GM19395 (cell line): ENCODE results near the gene ATP6V1D.
A peak's percentile ranks its signal among the peaks of the same experiment; 100 is the strongest.
"Not testable (repeated sequence)": the region's sequence is repeated elsewhere in the genome, so short reads cannot be mapped to it uniquely, and the experiment has no call there.

ENCODE experiments used
- ATAC-seq: cut with Tn5 transposase; IDR thresholded peaks from one replicate; pipeline ENCODE4 v1.9.1; 2021; ENCODE audit warnings: mild to moderate bottlenecking, moderate library complexity; ENCODE audit not compliant: unreplicated experiment

Gene ATP6V1D

GRCh38 chr14:67371247-67372148, 11.9 kb upstream of the ATP6V1D start:
- ATAC-seq = no peak

- no peak for ATAC-seq
These were observed 11.2 kb upstream of the ATP6V1D start for GRCh38 chr14:67370830-67371229.

DNA sequence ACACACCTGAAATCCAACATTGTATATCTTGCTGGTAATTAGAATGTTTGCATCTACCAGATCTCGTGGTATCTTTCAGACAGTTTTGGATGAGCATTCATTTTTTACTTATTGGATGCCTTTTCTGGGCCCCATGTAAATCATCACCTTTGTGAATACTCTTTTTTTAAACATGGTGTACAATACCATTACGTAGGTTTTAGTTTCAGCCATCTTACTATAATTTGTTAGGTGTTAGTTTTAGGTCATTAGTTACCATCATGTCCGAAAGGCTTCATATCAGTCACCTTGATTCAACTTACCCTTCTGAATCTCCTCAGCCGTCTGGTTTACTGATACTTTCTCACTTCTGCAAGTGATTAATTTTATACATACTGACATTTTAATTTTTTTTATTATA, 5.9 kb upstream of the ATP6V1D start:
- no peak for ATAC-seq

DNA sequence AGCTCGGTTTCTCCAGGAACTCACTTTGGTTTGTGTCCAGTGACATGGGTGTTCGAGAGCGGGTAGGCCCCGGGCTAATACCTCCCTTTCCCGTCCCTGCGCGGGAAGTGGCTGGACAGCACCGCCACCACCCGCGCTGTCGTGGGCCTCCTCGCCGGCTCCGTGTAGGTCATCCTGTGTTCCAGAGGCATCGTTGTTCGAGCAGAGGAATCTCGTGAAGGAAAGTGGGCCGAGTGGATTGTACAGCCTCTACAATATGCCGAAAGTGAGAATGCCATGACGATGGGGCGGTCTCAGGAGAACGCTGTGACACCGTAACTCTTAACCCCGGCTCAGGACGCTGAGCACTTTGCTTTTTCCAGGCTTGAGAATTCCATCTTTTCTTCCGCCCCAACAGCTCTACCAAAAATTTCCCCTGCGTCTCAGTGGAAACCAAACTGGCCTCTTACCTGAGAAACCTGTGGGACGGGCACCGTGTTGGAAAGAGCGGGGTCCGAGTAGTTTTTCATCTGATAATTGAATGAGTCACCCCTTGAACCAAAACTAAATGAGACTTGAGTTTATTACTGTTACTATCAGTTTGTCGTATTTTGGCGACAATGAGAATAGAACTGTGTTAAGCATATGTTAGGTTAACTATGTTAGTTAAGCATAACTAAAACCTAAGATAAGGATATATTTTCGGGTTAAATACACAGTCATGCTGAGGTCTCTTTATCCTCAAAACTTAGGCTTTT, 1.0 kb upstream of the ATP6V1D start:
- peak; percentile 34 for ATAC-seq

DNA sequence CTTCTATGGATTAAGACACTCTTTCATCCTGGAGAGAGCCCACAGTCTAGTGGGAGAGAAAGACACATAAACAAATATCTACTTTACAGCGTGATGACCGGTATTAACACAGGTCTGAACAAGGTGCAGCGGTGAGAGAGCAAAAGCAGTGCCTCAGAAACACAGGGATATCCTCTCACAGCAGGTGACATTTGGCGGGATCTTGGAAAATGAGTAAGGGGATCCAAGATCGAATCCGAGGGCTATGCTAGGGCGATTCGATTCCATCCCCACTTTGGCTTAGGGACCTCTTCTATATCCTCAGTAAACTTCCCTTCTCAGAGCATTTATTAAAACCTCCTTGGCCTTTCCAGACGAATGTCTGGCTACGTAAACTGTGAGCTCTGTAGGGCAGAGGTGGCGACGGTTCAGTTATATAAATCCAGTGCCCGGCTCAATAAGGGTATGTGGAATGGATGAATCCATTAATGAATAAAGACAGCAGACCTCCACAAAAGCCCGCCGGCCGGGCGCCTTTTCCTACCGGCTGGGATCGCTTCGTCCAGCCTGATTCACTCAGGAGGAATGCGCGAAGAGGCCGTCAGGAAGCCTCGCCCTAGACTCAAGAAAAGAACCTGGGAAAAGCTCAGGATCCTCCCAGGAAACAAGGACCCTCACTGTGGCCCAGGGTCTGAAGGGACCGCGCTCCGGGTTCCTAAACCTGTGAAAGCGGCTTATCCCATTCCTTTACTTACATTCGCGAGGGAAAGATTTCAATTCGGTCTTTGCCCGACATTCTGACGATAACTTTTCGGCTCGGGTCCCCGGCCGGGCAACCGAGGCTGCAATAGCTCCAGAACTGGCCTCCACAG, 455 bp downstream of the ATP6V1D start:
- peak; percentile 1 for ATAC-seq

- ATAC-seq = no peak
These were observed 1.6 kb downstream of the ATP6V1D start for GRCh38 chr14:67357969-67358354.

GRCh38 chr14:67357186-67357968, 2.2 kb downstream of the ATP6V1D start:
- ATAC-seq = no peak

GRCh38 chr14:67352055-67352454, 7.5 kb downstream of the ATP6V1D start:
- no peak for ATAC-seq

DNA sequence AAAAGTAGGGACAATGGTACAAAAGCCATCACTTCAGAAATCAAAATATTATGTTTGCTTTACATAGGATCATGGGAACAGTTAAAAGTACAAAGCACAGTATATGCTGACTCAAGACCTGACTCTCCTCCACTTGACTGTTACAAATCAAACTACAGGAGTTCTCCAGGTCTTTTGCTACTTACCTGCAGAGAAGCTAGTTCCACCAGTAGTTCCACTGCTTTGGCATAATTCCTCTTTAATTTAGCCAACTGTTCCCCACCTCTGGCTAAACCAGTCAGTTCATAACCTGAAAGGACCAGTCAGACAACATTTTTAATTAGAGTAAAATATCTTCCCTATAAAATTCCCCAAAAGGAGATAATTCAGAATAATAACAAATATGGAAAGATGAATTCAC, 14.0 kb downstream of the ATP6V1D start:
- ATAC-seq = no peak

DNA sequence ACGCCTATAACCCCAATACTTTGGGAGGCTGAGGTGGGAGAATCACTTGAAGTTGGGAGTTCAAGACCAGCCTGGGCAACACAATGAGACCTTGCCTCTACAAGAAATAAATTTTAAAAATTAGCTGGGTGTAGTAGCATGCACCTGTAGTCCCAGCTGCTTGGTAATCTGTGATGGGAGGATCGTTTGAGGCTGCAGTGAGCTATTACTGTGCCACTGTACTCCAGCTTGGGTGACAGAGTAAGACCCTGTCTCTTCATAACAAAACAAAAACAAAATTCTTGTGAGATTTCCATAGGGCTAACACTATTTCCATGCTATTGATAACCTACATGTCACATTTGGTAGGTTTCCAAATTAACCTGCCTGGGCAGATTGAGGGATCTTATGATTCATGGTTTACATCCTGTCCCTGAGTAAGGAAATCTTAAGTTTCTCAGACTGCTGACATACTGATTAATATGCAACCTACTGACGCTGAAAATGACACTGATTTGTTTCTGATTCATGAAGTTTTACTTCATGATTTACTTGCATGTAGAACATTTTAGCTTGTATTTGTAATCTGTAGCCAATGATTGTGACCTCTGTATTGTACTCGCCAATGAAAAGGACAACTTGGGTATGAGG, 15.9 kb downstream of the ATP6V1D start:
- no peak for ATAC-seq

GRCh38 chr14:67341231-67341630, 18.4 kb downstream of the ATP6V1D start:
- not testable (repeated sequence) for ATAC-seq

DNA sequence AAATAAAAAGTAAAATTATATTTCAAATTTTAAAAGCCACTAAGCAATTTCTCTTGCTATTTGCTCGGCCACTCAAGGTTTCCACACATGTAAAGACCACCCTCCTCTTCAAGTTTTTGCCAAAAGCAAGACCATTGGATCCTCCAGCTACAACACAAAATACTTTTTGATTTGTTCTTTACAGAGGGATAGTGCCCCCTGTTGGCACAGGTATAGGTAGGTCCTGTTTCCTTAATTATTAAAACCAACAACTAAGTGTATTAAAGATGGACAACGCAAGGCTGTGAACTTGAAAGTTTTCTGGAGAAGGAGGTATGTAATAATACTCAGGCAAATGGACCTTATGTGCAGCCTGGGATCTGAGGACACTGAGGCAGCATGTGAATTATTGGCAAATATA, 23.8 kb downstream of the ATP6V1D start:
- ATAC-seq = no peak

- no peak for ATAC-seq
These were observed 27.1 kb downstream of the ATP6V1D start for GRCh38 chr14:67332468-67332867.

DNA sequence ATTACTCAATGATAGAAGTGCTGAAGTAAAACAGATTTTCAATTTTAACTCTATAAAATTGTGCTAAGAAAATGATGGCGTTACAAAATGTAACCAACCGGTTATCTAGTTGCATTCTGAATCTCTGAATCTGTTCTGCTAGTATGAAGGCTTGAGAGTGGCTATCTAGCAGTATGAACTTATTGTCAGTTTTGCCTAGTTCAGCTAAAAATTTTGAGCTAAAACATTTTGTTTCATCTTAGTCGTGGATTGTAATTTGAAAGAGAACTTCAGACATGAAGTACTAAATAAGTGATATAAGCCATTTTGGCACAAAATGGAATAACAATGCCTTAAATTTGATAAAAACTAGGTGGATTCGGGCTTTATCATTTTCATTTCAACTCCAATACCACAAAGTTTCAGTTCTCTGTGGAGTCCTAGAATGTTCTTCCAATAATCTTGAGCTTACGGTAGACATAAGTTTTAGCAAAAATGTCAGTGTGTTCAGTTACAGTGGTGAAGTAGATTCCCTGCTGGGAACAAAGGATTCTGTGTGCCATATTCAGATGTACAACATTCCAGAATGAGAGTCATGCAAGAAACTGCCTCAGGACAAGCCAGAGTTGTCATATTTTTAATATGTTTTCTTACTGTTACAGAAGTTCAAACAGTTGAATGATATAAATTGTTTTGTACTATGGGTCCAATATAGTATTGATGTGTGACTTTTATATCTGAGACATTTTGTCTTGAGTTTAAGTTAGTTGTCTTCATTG, 28.1 kb downstream of the ATP6V1D start:
- ATAC-seq = no peak

DNA sequence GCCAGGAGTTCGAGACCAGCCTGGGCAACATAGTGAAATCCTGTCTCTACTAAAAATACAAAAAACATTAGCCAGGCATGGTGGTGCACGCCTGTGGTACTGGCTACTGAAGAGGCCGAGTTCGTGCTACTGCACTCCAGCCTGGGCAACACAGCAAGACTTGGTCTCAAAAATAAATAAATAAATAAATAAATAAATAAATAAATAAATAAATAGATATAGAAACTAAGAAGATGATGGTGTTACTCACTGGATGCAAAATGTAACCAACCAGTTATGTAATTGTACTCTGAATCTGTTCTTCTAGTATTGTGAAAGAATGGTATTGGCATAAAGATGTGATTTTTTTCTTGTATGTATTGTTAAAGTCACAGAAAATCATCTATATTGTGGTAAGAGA, 29.9 kb downstream of the ATP6V1D start:
- not testable (repeated sequence) for ATAC-seq

DNA sequence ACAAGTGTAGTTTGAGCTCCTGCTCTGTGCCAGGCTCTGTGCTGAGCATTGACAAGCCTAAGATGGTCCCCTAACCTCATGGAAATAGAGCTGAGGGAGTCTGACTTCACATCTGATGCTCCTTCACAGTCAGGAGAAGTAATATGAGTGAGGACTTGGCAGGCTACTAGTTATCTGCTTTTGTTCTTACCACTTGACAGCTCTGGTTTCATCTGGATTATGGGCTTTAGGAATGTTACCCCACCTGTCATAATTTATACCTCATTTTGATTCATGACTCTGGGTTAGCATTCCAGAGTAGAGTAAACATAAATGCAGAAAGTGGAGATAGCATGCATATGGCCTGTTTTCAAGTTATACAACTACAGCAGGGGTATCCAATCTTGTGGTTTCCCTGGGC, 40.5 kb downstream of the ATP6V1D start:
- ATAC-seq = no peak

DNA sequence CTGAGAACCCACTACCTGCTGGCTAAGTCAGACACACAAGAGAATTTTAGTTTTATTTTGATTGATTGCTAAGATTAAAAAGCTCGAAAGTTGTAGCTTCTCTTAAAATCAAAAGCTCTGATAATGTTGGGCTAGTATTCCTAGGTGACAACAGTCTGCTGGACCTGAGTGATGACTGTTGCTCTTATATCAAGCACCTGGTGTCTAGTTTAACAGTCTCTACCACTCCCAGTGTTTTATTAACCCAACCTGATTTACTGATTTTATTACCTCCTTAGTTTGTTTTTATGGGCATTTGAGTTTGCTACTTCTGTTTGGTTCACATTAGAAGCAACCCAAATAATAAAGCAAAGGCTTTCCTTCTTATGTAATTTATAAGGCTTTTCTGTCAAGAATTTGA, 41.8 kb downstream of the ATP6V1D start:
- ATAC-seq = no peak

GRCh38 chr14:67313153-67313552, 46.5 kb downstream of the ATP6V1D start:
- ATAC-seq = no peak

DNA sequence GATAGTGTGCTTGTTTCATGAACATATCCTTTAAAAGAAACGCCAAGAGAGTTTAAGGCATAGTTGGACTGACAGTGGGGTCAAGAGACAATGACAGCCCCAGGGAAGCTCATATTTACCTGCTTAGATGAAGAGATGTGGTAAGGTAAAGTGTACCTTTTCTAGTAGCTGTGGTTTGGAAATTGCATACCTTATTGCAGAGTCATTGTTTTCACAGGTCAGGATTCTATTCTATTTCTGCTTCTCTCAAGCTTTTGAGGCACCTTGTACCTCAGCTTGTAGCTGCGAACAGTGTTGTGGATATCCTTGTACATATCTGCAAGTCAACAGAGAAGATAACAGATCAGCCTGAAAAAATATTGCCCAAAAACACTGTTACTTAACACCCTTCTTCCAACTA, 47.7 kb downstream of the ATP6V1D start:
- ATAC-seq = no peak
